OCI-LY7 (cell line): ENCODE measurements around the gene TRAF3. TPM values are rescaled to one million over a fixed set of nuclear protein-coding genes. Genes with fewer than 3 reads are reported as not detected.
A peak's percentile ranks its signal among the peaks of the same experiment; 100 is the strongest.

Experiments used
- BruUV-seq: library from RNA; stranded (reverse); fragments of 400-500 nt; replicated peaks from 2 replicates; lab custom pipeline; 2021; lab: Mats Ljungman, UMichigan
- CTCF ChIA-PET: fragments of 300-600 bp; sonication (Branson Sonifier 250); formaldehyde crosslinking; loops from one replicate; lab custom pipeline; 2022; ENCODE audit warnings: antibody characterized with exemption; ENCODE audit not compliant: unreplicated experiment; lab: Charles Lee
- POLR2A ChIA-PET: fragments of 300-600 bp; sonication (Branson Sonifier 250); formaldehyde crosslinking; loops from one replicate; lab custom pipeline; 2022; ENCODE audit warnings: antibody characterized with exemption; lab: Charles Lee
- DNase-seq: peaks from one replicate; pipeline ENCODE4 v3.0.0-alpha.2; 2015; ENCODE audit warnings: low spot score
- H2AFZ ChIP-seq: fragments of 200-600 bp; sonication (generic), shearing (Covaris generic); 2 replicates; pipeline ENCODE4 v1.6.1; 2014; ENCODE audit warnings: mild to moderate bottlenecking, antibody characterized with exemption, low read length, moderate library complexity
- H3K27ac ChIP-seq: fragments of 200-600 bp; sonication (generic); 2 replicates; pipeline ENCODE4 v1.5.1; 2014; ENCODE audit warnings: mixed run types, low read depth, mild to moderate bottlenecking, moderate library complexity, low read length, inconsistent platforms; ENCODE audit not compliant: poor library complexity, severe bottlenecking
- H3K36me3 ChIP-seq: fragments of 200-600 bp; sonication (generic); 2 replicates; pipeline ENCODE4 v1.6.1; 2014; ENCODE audit warnings: mild to moderate bottlenecking, antibody characterized with exemption, low read length, moderate library complexity, mixed read lengths; ENCODE audit not compliant: insufficient read depth
- H3K4me1 ChIP-seq: fragments of 200-600 bp; sonication (generic); 2 replicates; pipeline ENCODE4 v1.5.1; 2014; ENCODE audit warnings: mild to moderate bottlenecking, low read length; ENCODE audit not compliant: insufficient read depth, poor library complexity, severe bottlenecking
- H3K4me2 ChIP-seq: fragments of 200-600 bp; sonication (generic); 2 replicates; pipeline ENCODE4 v1.6.1; 2014; ENCODE audit warnings: mild to moderate bottlenecking, low read length
- H3K4me3 ChIP-seq: fragments of 200-600 bp; sonication (generic); 2 replicates; pipeline ENCODE4 v1.5.1; 2014; ENCODE audit warnings: mild to moderate bottlenecking, low read depth, low read length; ENCODE audit not compliant: poor library complexity, severe bottlenecking
- H3K79me2 ChIP-seq: fragments of 200-600 bp; sonication (generic); 2 replicates; pipeline ENCODE4 v1.6.1; 2016; ENCODE audit warnings: low read depth, mild to moderate bottlenecking, low read length, moderate library complexity, mixed read lengths; ENCODE audit not compliant: insufficient read depth
- H3K9me2 ChIP-seq: fragments of 200-600 bp; sonication (generic); 2 replicates; pipeline ENCODE4 v1.6.1; 2016; ENCODE audit warnings: mild to moderate bottlenecking, low read length, mixed read lengths; ENCODE audit not compliant: insufficient read depth
- H3K9me3 ChIP-seq: fragments of 200-600 bp; sonication (generic); 2 replicates; pipeline ENCODE4 v1.6.1; 2014; ENCODE audit warnings: mild to moderate bottlenecking, mixed run types, low read length, mixed read lengths
- H4K20me1 ChIP-seq: fragments of 200-600 bp; sonication (generic); 2 replicates; pipeline ENCODE4 v1.6.1; 2014; ENCODE audit warnings: mild to moderate bottlenecking, antibody characterized with exemption, low read length, moderate library complexity, mixed read lengths; ENCODE audit not compliant: insufficient read depth
- CTCF ChIP-seq: fragments of 200-600 bp; sonication (generic); conservative IDR thresholded peaks from 2 replicates; pipeline ENCODE4 v1.5.1; 2014; ENCODE audit warnings: mild to moderate bottlenecking, antibody characterized with exemption, low read length, moderate library complexity, mixed read lengths
- EZH2phosphoT487 ChIP-seq: fragments of 200-600 bp; sonication (generic); IDR thresholded peaks from 2 replicates; pipeline ENCODE4 v1.6.1; 2018; ENCODE audit warnings: low read depth, borderline replicate concordance, mild to moderate bottlenecking, mixed run types, antibody characterized with exemption, low read length, moderate library complexity, mixed read lengths
- intact Hi-C: fragments of 100-400 bp; cut with micrococcal nuclease; formaldehyde crosslinking; loops from one replicate; pipeline ENCODE4 v1.10.0; 2022; ENCODE audit not compliant: unreplicated experiment
- total RNA-seq, 2 experiments: library from RNA; depleted of rRNA in 1 of 2; stranded (reverse); fragments of >200 nt in 1 of 2; shearing (Covaris generic) in 1 of 2; gene quantifications; 2 replicates each; pipeline ENCODE4 v1.2.3, GENCODE V29; 2014 to 2022

TRAF3 gene
- total RNA-seq, 2 experiments from 2014 or later: 0.82 to 2.9 TPM

- TF ChIP-seq CTCF (no peak), EZH2phosphoT487 (peak; percentile 24; the same call in 1 of the 2 replicates)
- no peak for DNase-seq
- no TSS peak for BruUV-seq
- POLR2A ChIA-PET: no interaction called here
- H2AFZ ChIP-seq: peak overlapping the region; percentile 73; the same call in 1 of the 2 replicates
- intact Hi-C loops: no loop called here
- no peaks in the 10 kb centered on the region for H3K9me3 ChIP-seq
- no peaks in the 10 kb centered on the region for H3K9me2 ChIP-seq
- H3K36me3 ChIP-seq: no peaks in the 10 kb centered on the region
- H3K27ac ChIP-seq: no peak overlapping the region
- CTCF ChIA-PET: no interaction called here
- peak overlapping the region; percentile 82 for H3K4me2 ChIP-seq
- H3K79me2 ChIP-seq: no peaks in the 10 kb centered on the region
- peak overlapping the region; percentile 73 for H3K4me3 ChIP-seq
- no peaks in the 10 kb centered on the region for H4K20me1 ChIP-seq
- peaks cover 12% of the 10 kb centered on the region for H3K4me1 ChIP-seq
These were observed 1.3 kb downstream of the TRAF3 start for GRCh38 chr14:102778338-102779083.

- no peak overlapping the region for H3K27ac ChIP-seq
- H3K4me1 ChIP-seq: peaks cover 12% of the 10 kb centered on the region
- H3K79me2 ChIP-seq: no peaks in the 10 kb centered on the region
- no peak for DNase-seq
- intact Hi-C loops: no loop called here
- peak overlapping the region; percentile 82; the same call in 1 of the 2 replicates for H3K4me2 ChIP-seq
- H3K9me3 ChIP-seq: no peaks in the 10 kb centered on the region
- H2AFZ ChIP-seq: no peak overlapping the region
- BruUV-seq: TSS peak; percentile 55
- ChIA-PET CTCF (no interaction called here), POLR2A (no interaction called here)
- no peaks in the 10 kb centered on the region for H3K9me2 ChIP-seq
- no peaks in the 10 kb centered on the region for H3K36me3 ChIP-seq
- no peak overlapping the region for H3K4me3 ChIP-seq
- 0 out of 2 replicates have a peak, but pooled peaks have one; percentile 25 for TF ChIP-seq EZH2phosphoT487
- TF ChIP-seq CTCF: no peak
- H4K20me1 ChIP-seq: no peaks in the 10 kb centered on the region
These were observed 1.8 kb downstream of the TRAF3 start for GRCh38 chr14:102779084-102779462.
